ENCODE measurements around the gene TENM3.

The TENM3 gene

GRCh38 chr4:182286931-182287330 is 43.7 kb downstream of the TENM3 start:
- H3K79me2 ChIP-seq (ENCODE audit: control insufficient read depth, low read length) = no peaks in the 10 kb centered on the region
- H3K27me3 ChIP-seq (ENCODE audit: control insufficient read depth, low read length) = no peaks in the 10 kb centered on the region
- H3K9me3 ChIP-seq (ENCODE audit: control insufficient read depth, insufficient read depth, low read length) = peaks cover 6% of the 10 kb centered on the region
- H4K20me1 ChIP-seq (ENCODE audit: control insufficient read depth, insufficient read depth, low read depth, low read length) = no peaks in the 10 kb centered on the region
- H3K4me2 ChIP-seq (ENCODE audit: low read length) = no peak overlapping the region
- no peaks in the 10 kb centered on the region for H3K36me3 ChIP-seq (ENCODE audit: control insufficient read depth, low read length)
- no peak overlapping the region for H3K27ac ChIP-seq (ENCODE audit: low read depth, low read length)
- no peaks in the 10 kb centered on the region for H3K9me2 ChIP-seq (replicated peaks; ENCODE audit: control insufficient read depth, low read length)
- no peak for TF ChIP-seq EZH2phosphoT487 (IDR thresholded peaks at IDR 0.05; ENCODE audit: borderline replicate concordance, low read length)
- H3K4me1 ChIP-seq (ENCODE audit: control insufficient read depth, low read length) = no peaks in the 10 kb centered on the region
- no peak overlapping the region for H3K4me3 ChIP-seq (ENCODE audit: low read length)
- H3F3A ChIP-seq (ENCODE audit: control insufficient read depth, insufficient read depth) = no peaks in the 10 kb centered on the region

DNA sequence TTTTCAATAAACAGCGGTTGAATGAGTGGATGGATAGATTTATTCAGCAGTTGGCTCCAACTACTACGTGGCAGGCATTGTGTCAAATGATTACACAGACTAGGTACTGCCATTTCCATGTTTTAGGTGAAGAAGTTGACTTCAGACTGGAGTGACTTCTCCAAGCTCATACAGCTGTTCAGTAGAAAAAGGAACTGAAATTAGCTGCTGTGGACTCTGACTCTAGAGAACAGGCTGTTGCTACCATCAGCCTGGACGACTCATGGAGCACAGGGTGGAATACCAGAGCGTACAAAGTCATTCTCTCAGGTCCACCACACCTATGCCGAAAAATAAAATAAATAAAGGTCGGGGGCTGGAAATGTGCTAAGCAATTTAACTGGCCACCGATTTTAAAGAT is 45.3 kb downstream of the TENM3 start:
- Histone ChIP-seq H3K27me3 (ENCODE audit: control insufficient read depth, low read length) (no peaks in the 10 kb centered on the region), H3K9me2 (replicated peaks; ENCODE audit: control insufficient read depth, low read length) (no peaks in the 10 kb centered on the region), H3K27ac (ENCODE audit: low read depth, low read length) (no peak overlapping the region), H3K79me2 (ENCODE audit: control insufficient read depth, low read length) (no peaks in the 10 kb centered on the region), H3K4me3 (ENCODE audit: low read length) (no peak overlapping the region), H3K36me3 (ENCODE audit: control insufficient read depth, low read length) (no peaks in the 10 kb centered on the region), H3K4me2 (ENCODE audit: low read length) (no peak overlapping the region), H4K20me1 (ENCODE audit: control insufficient read depth, insufficient read depth, low read depth, low read length) (no peaks in the 10 kb centered on the region), H3K4me1 (ENCODE audit: control insufficient read depth, low read length) (no peaks in the 10 kb centered on the region), H3F3A (ENCODE audit: control insufficient read depth, insufficient read depth) (no peaks in the 10 kb centered on the region), H3K9me3 (ENCODE audit: control insufficient read depth, insufficient read depth, low read length) (peaks cover 6% of the 10 kb centered on the region)
- TF ChIP-seq, protein P1, sequence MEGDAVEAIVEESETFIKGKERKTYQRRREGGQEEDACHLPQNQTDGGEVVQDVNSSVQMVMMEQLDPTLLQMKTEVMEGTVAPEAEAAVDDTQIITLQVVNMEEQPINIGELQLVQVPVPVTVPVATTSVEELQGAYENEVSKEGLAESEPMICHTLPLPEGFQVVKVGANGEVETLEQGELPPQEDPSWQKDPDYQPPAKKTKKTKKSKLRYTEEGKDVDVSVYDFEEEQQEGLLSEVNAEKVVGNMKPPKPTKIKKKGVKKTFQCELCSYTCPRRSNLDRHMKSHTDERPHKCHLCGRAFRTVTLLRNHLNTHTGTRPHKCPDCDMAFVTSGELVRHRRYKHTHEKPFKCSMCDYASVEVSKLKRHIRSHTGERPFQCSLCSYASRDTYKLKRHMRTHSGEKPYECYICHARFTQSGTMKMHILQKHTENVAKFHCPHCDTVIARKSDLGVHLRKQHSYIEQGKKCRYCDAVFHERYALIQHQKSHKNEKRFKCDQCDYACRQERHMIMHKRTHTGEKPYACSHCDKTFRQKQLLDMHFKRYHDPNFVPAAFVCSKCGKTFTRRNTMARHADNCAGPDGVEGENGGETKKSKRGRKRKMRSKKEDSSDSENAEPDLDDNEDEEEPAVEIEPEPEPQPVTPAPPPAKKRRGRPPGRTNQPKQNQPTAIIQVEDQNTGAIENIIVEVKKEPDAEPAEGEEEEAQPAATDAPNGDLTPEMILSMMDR (IDR thresholded peaks at IDR 0.05; ENCODE audit: low read depth, low read length, poor library complexity, severe bottlenecking) = no peak

DNA sequence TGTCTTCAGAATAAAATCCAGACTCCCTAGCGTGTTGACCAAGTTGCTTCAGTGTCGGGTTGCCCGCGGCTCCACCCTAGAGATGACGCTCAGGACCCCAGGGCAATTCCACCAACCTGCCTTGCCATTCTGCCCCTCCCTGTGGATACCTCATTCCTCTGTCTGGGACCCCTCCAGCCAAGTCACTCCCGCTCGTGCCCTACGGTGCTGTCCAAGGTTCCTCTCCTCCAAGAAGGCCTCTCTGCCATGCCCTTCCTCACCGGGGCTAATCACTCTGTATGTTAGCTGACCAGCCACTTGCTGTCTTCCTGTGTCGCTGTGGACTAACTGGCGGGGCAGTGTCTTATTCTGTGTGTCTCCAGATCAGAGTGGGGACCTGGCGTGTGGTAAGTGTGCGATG is 46.6 kb downstream of the TENM3 start:
- Histone ChIP-seq H3K4me3 (ENCODE audit: low read length) (no peak overlapping the region), H3K4me1 (ENCODE audit: control insufficient read depth, low read length) (no peaks in the 10 kb centered on the region), H4K20me1 (ENCODE audit: control insufficient read depth, insufficient read depth, low read depth, low read length) (no peaks in the 10 kb centered on the region), H3F3A (ENCODE audit: control insufficient read depth, insufficient read depth) (no peaks in the 10 kb centered on the region), H3K9me3 (ENCODE audit: control insufficient read depth, insufficient read depth, low read length) (peaks cover 6% of the 10 kb centered on the region; the same call in 1 of the 2 replicates), H3K79me2 (ENCODE audit: control insufficient read depth, low read length) (no peaks in the 10 kb centered on the region), H3K4me2 (ENCODE audit: low read length) (no peak overlapping the region), H3K36me3 (ENCODE audit: control insufficient read depth, low read length) (no peaks in the 10 kb centered on the region), H3K27ac (ENCODE audit: low read depth, low read length) (no peak overlapping the region), H3K27me3 (ENCODE audit: control insufficient read depth, low read length) (no peaks in the 10 kb centered on the region), H3K9me2 (replicated peaks; ENCODE audit: control insufficient read depth, low read length) (no peaks in the 10 kb centered on the region)
- no peak for TF ChIP-seq EZH2phosphoT487 (IDR thresholded peaks at IDR 0.05; ENCODE audit: borderline replicate concordance, low read length)
- TF ChIP-seq, protein P1 (IDR thresholded peaks at IDR 0.05; ENCODE audit: low read depth, low read length, poor library complexity, severe bottlenecking) = no peak

- TF ChIP-seq EZH2phosphoT487 (IDR thresholded peaks at IDR 0.05; ENCODE audit: borderline replicate concordance, low read length) = no peak
- TF ChIP-seq, protein P1 (IDR thresholded peaks at IDR 0.05; ENCODE audit: low read depth, low read length, poor library complexity, severe bottlenecking) = no peak
- no peaks in the 10 kb centered on the region for H3K4me1 ChIP-seq (ENCODE audit: control insufficient read depth, low read length)
- no peaks in the 10 kb centered on the region for H4K20me1 ChIP-seq (ENCODE audit: control insufficient read depth, insufficient read depth, low read depth, low read length)
- no peak overlapping the region for H3K4me3 ChIP-seq (ENCODE audit: low read length)
- H3K4me2 ChIP-seq (ENCODE audit: low read length) = no peak overlapping the region
- no peaks in the 10 kb centered on the region for H3K9me2 ChIP-seq (replicated peaks; ENCODE audit: control insufficient read depth, low read length)
- no peaks in the 10 kb centered on the region for H3K27me3 ChIP-seq (ENCODE audit: control insufficient read depth, low read length)
- no peak overlapping the region for H3K27ac ChIP-seq (ENCODE audit: low read depth, low read length)
- no peaks in the 10 kb centered on the region for H3F3A ChIP-seq (ENCODE audit: control insufficient read depth, insufficient read depth)
- H3K79me2 ChIP-seq (ENCODE audit: control insufficient read depth, low read length) = no peaks in the 10 kb centered on the region
- H3K9me3 ChIP-seq (ENCODE audit: control insufficient read depth, insufficient read depth, low read length) = peaks cover 6% of the 10 kb centered on the region; the same call in 1 of the 2 replicates
- H3K36me3 ChIP-seq (ENCODE audit: control insufficient read depth, low read length) = no peaks in the 10 kb centered on the region
Observed at GRCh38 chr4:182291175-182291574, 48.0 kb downstream of the TENM3 start.
